Measurements from ENCODE around the gene EMB.
"Not testable (repeated sequence)": the region's sequence is repeated elsewhere in the genome, so short reads cannot be mapped to it uniquely, and the experiment has no call there.

The EMB gene

GRCh38 chr5:50419656-50420055 lies 21.4 kb downstream of the EMB start:
- H3K36me3 ChIP-seq (ENCODE audit: insufficient read depth, low read depth, low read length); H3K9ac ChIP-seq (ENCODE audit: low read depth, low read length); H3K27me3 ChIP-seq (ENCODE audit: insufficient read depth, low read length); H3K4me1 ChIP-seq (ENCODE audit: insufficient read depth, low read length); H3K4me3 ChIP-seq (ENCODE audit: low read length); H3K27ac ChIP-seq (ENCODE audit: low read length); H3K9me3 ChIP-seq (ENCODE audit: insufficient read depth, low read depth, low read length): not testable (repeated sequence)

GRCh38 chr5:50416637-50417036 lies 24.5 kb downstream of the EMB start:
- H3K9me3 ChIP-seq (ENCODE audit: insufficient read depth, low read depth, low read length); H3K27ac ChIP-seq (ENCODE audit: low read length); H3K4me1 ChIP-seq (ENCODE audit: insufficient read depth, low read length); H3K9ac ChIP-seq (ENCODE audit: low read depth, low read length); H3K36me3 ChIP-seq (ENCODE audit: insufficient read depth, low read depth, low read length); H3K27me3 ChIP-seq (ENCODE audit: insufficient read depth, low read length); H3K4me3 ChIP-seq (ENCODE audit: low read length): not testable (repeated sequence)

GRCh38 chr5:50415912-50416311 lies 25.2 kb downstream of the EMB start:
- H3K27ac ChIP-seq (ENCODE audit: low read length), result no peak overlapping the region
- no peaks in the 10 kb centered on the region for H3K27me3 ChIP-seq (ENCODE audit: insufficient read depth, low read length)
- no peak overlapping the region for H3K4me3 ChIP-seq (ENCODE audit: low read length)
- H3K4me1 ChIP-seq (ENCODE audit: insufficient read depth, low read length), result peaks cover 10% of the 10 kb centered on the region; the same call in 1 of the 2 replicates
- no peak overlapping the region for H3K9ac ChIP-seq (ENCODE audit: low read depth, low read length)
- H3K9me3 ChIP-seq (ENCODE audit: insufficient read depth, low read depth, low read length), result no peaks in the 10 kb centered on the region
- H3K36me3 ChIP-seq (ENCODE audit: insufficient read depth, low read depth, low read length), result no peaks in the 10 kb centered on the region

- not testable (repeated sequence) for H3K27me3 ChIP-seq (ENCODE audit: insufficient read depth, low read length); H3K36me3 ChIP-seq (ENCODE audit: insufficient read depth, low read depth, low read length); H3K9ac ChIP-seq (ENCODE audit: low read depth, low read length)
Observed at GRCh38 chr5:50410932-50411331, 30.2 kb downstream of the EMB start.

GRCh38 chr5:50406877-50407276 lies 34.2 kb downstream of the EMB start:
- H3K9me3 ChIP-seq (ENCODE audit: insufficient read depth, low read depth, low read length), result no peaks in the 10 kb centered on the region
- H3K27ac ChIP-seq (ENCODE audit: low read length), result no peak overlapping the region
- H3K4me3 ChIP-seq (ENCODE audit: low read length), result no peak overlapping the region
- no peaks in the 10 kb centered on the region for H3K36me3 ChIP-seq (ENCODE audit: insufficient read depth, low read depth, low read length)
- H3K9ac ChIP-seq (ENCODE audit: low read depth, low read length), result no peak overlapping the region
- no peaks in the 10 kb centered on the region for H3K27me3 ChIP-seq (ENCODE audit: insufficient read depth, low read length)
- H3K4me1 ChIP-seq (ENCODE audit: insufficient read depth, low read length), result peaks cover 8% of the 10 kb centered on the region; the same call in 1 of the 2 replicates

More at GRCh38 chr5:50410932-50411331, 30.2 kb downstream of the EMB start:
- H3K4me3 ChIP-seq (ENCODE audit: low read length); H3K27ac ChIP-seq (ENCODE audit: low read length); H3K4me1 ChIP-seq (ENCODE audit: insufficient read depth, low read length); H3K9me3 ChIP-seq (ENCODE audit: insufficient read depth, low read depth, low read length): not testable (repeated sequence)

GRCh38 chr5:50401336-50401735 lies 39.8 kb downstream of the EMB start:
- Histone ChIP-seq H3K4me3 (ENCODE audit: low read length) (no peak overlapping the region), H3K9me3 (ENCODE audit: insufficient read depth, low read depth, low read length) (no peaks in the 10 kb centered on the region), H3K9ac (ENCODE audit: low read depth, low read length) (no peak overlapping the region), H3K36me3 (ENCODE audit: insufficient read depth, low read depth, low read length) (peaks cover 13% of the 10 kb centered on the region; the same call in 1 of the 2 replicates), H3K27me3 (ENCODE audit: insufficient read depth, low read length) (no peaks in the 10 kb centered on the region), H3K27ac (ENCODE audit: low read length) (no peak overlapping the region), H3K4me1 (ENCODE audit: insufficient read depth, low read length) (no peaks in the 10 kb centered on the region)

GRCh38 chr5:50393925-50394609 lies 47.0 kb downstream of the EMB start:
- H3K9ac ChIP-seq (ENCODE audit: low read depth, low read length); H3K4me3 ChIP-seq (ENCODE audit: low read length); H3K9me3 ChIP-seq (ENCODE audit: insufficient read depth, low read depth, low read length); H3K4me1 ChIP-seq (ENCODE audit: insufficient read depth, low read length); H3K36me3 ChIP-seq (ENCODE audit: insufficient read depth, low read depth, low read length); H3K27ac ChIP-seq (ENCODE audit: low read length); H3K27me3 ChIP-seq (ENCODE audit: insufficient read depth, low read length): not testable (repeated sequence)

- not testable (repeated sequence) for H3K9ac ChIP-seq (ENCODE audit: low read depth, low read length); H3K27ac ChIP-seq (ENCODE audit: low read length); H3K4me1 ChIP-seq (ENCODE audit: insufficient read depth, low read length); H3K9me3 ChIP-seq (ENCODE audit: insufficient read depth, low read depth, low read length); H3K4me3 ChIP-seq (ENCODE audit: low read length); H3K27me3 ChIP-seq (ENCODE audit: insufficient read depth, low read length); H3K36me3 ChIP-seq (ENCODE audit: insufficient read depth, low read depth, low read length)
Observed at GRCh38 chr5:50392289-50392688, 48.8 kb downstream of the EMB start.

- not testable (repeated sequence) for H3K4me3 ChIP-seq (ENCODE audit: low read length); H3K27me3 ChIP-seq (ENCODE audit: insufficient read depth, low read length); H3K9ac ChIP-seq (ENCODE audit: low read depth, low read length); H3K36me3 ChIP-seq (ENCODE audit: insufficient read depth, low read depth, low read length); H3K27ac ChIP-seq (ENCODE audit: low read length); H3K4me1 ChIP-seq (ENCODE audit: insufficient read depth, low read length); H3K9me3 ChIP-seq (ENCODE audit: insufficient read depth, low read depth, low read length)
Observed at GRCh38 chr5:50384381-50384780, 56.7 kb downstream of the EMB start.

- not testable (repeated sequence) for H3K4me1 ChIP-seq (ENCODE audit: insufficient read depth, low read length); H3K9me3 ChIP-seq (ENCODE audit: insufficient read depth, low read depth, low read length)
Observed at GRCh38 chr5:50376696-50377095, 64.4 kb downstream of the EMB start.

GRCh38 chr5:50369287-50370033 lies 71.6 kb downstream of the EMB start:
- H3K4me1 ChIP-seq (ENCODE audit: insufficient read depth, low read length); H3K27ac ChIP-seq (ENCODE audit: low read length); H3K27me3 ChIP-seq (ENCODE audit: insufficient read depth, low read length); H3K9ac ChIP-seq (ENCODE audit: low read depth, low read length); H3K4me3 ChIP-seq (ENCODE audit: low read length); H3K36me3 ChIP-seq (ENCODE audit: insufficient read depth, low read depth, low read length): not testable (repeated sequence)
- H3K9me3 ChIP-seq (ENCODE audit: insufficient read depth, low read depth, low read length), result peaks cover 34% of the 10 kb centered on the region

More at GRCh38 chr5:50376696-50377095, 64.4 kb downstream of the EMB start:
- not testable (repeated sequence) for H3K9ac ChIP-seq (ENCODE audit: low read depth, low read length); H3K27me3 ChIP-seq (ENCODE audit: insufficient read depth, low read length); H3K4me3 ChIP-seq (ENCODE audit: low read length); H3K27ac ChIP-seq (ENCODE audit: low read length); H3K36me3 ChIP-seq (ENCODE audit: insufficient read depth, low read depth, low read length)
